SIG-M5 treated with dmso at 0.1 percent for 504 hours (cell line): Measurements from ENCODE around the gene DUT.
A peak's percentile ranks its signal among the peaks of the same experiment; 100 is the strongest.

ENCODE experiments used
- DNase-seq: peaks from one replicate; lab custom pipeline; 2025; ENCODE audit not compliant: unreplicated experiment; lab: John Stamatoyannopoulos, UW

DUT gene

GRCh38 chr15:48330855-48331795, at the start of gene DUT:
Gene DUT, plus strand, starts transcription at chr15:48331429. Its CDS starts 87 bp downstream, at chr15:48331516.
- DNase-seq: peak; percentile 64

GRCh38 chr15:48281674-48282073, 49.6 kb upstream of the DUT start:
- no peak for DNase-seq

GRCh38 chr15:48282216-48282615, 49.0 kb upstream of the DUT start:
- DNase-seq: no peak

- DNase-seq: no peak
These were observed 47.7 kb upstream of the DUT start for GRCh38 chr15:48283396-48284145.

GRCh38 chr15:48285329-48286214, 45.7 kb upstream of the DUT start:
- DNase-seq: peak; percentile 55

GRCh38 chr15:48289628-48290027, 41.6 kb upstream of the DUT start:
- DNase-seq: no peak

GRCh38 chr15:48292458-48292857, 38.8 kb upstream of the DUT start:
- DNase-seq: no peak

- no peak for DNase-seq
These were observed 33.6 kb upstream of the DUT start for GRCh38 chr15:48297668-48298067.

- DNase-seq: no peak
These were observed 32.3 kb upstream of the DUT start for GRCh38 chr15:48298914-48299313.

GRCh38 chr15:48300038-48300437, 31.2 kb upstream of the DUT start:
- DNase-seq: no peak

GRCh38 chr15:48304398-48304797, 26.8 kb upstream of the DUT start:
- DNase-seq: no peak

- DNase-seq: no peak
These were observed 24.6 kb upstream of the DUT start for GRCh38 chr15:48306639-48307038.

GRCh38 chr15:48307586-48307985, 23.6 kb upstream of the DUT start:
- no peak for DNase-seq

GRCh38 chr15:48309740-48310139, 21.5 kb upstream of the DUT start:
- no peak for DNase-seq

- DNase-seq: no peak
These were observed 18.0 kb upstream of the DUT start for GRCh38 chr15:48313216-48313615.

- DNase-seq: no peak
These were observed 16.2 kb upstream of the DUT start for GRCh38 chr15:48315041-48315440.

GRCh38 chr15:48317221-48317620, 14.0 kb upstream of the DUT start:
- DNase-seq: no peak

- no peak for DNase-seq
These were observed 13.1 kb upstream of the DUT start for GRCh38 chr15:48318131-48318530.

GRCh38 chr15:48323294-48323693, 7.9 kb upstream of the DUT start:
- DNase-seq: no peak

- DNase-seq: no peak
These were observed 6.3 kb upstream of the DUT start for GRCh38 chr15:48324949-48325348.

- no peak for DNase-seq
These were observed 5.8 kb upstream of the DUT start for GRCh38 chr15:48325400-48325799.
